Stimulated activated CD8-positive, alpha-beta memory T cell treated with anti-CD3 and anti-CD28 coated beads, Interleukin-7, amount 100 ng/mL, for 4 hours (primary cell): ENCODE data around the gene ASB6.
"Not testable (repeated sequence)": the region's sequence is repeated elsewhere in the genome, so short reads cannot be mapped to it uniquely, and the experiment has no call there.

ENCODE experiments used
- DNase-seq, 2 donors: peaks; one replicate each; pipeline ENCODE4 v3.0.0-alpha.2; 2020; ENCODE audit warnings: low read depth in 2 of 2

The ASB6 gene

GRCh38 chr9:129643706-129644105 lies 1.8 kb upstream of the ASB6 start:
- DNase-seq: no peak

- no peak for DNase-seq
Observed at GRCh38 chr9:129640871-129641749, 841 bp downstream of the ASB6 start.

GRCh38 chr9:129640086-129640870 lies 1.7 kb downstream of the ASB6 start:
- no peak for DNase-seq

GRCh38 chr9:129639756-129640085 lies 2.2 kb downstream of the ASB6 start:
- DNase-seq: no peak

- DNase-seq: no peak
Observed at GRCh38 chr9:129639034-129639630, 2.8 kb downstream of the ASB6 start.

GRCh38 chr9:129637673-129638439 lies 4.1 kb downstream of the ASB6 start:
- DNase-seq: no peak

GRCh38 chr9:129637102-129637501 lies 4.8 kb downstream of the ASB6 start:
- DNase-seq: no peak

- DNase-seq: not testable (repeated sequence)
Observed at GRCh38 chr9:129636343-129636742, 5.6 kb downstream of the ASB6 start.

- DNase-seq: no peak
Observed at GRCh38 chr9:129635099-129636065, 6.6 kb downstream of the ASB6 start.

- no peak for DNase-seq
Observed at GRCh38 chr9:129633848-129634247, 8.1 kb downstream of the ASB6 start.

GRCh38 chr9:129633207-129633606 lies 8.7 kb downstream of the ASB6 start:
- no peak for DNase-seq

GRCh38 chr9:129632460-129632859 lies 9.5 kb downstream of the ASB6 start:
- no peak for DNase-seq

GRCh38 chr9:129631674-129632129 lies 10.2 kb downstream of the ASB6 start:
- DNase-seq: no peak

- no peak for DNase-seq
Observed at GRCh38 chr9:129630967-129631673, 10.8 kb downstream of the ASB6 start.

- DNase-seq: no peak
Observed at GRCh38 chr9:129629251-129629820, 12.6 kb downstream of the ASB6 start.

GRCh38 chr9:129628709-129629108 lies 13.2 kb downstream of the ASB6 start:
- DNase-seq: no peak

GRCh38 chr9:129627556-129628440 lies 14.2 kb downstream of the ASB6 start:
- no peak for DNase-seq

GRCh38 chr9:129626625-129627284 lies 15.2 kb downstream of the ASB6 start:
- DNase-seq: no peak
